Embryonic facial prominence (tissue), 1 donor: ENCODE data around the gene OR7G2.
"Not testable (repeated sequence)": the region's sequence is repeated elsewhere in the genome, so short reads cannot be mapped to it uniquely, and the experiment has no call there.

ENCODE experiments used
- DNase-seq: peaks from one replicate; pipeline ENCODE4 v3.0.0-alpha.2; 2016; ENCODE audit errors: extremely low spot score

Gene OR7G2

GRCh38 chr19:9073806-9074205, 33.5 kb downstream of the OR7G2 start:
- DNase-seq, result no peak

DNA sequence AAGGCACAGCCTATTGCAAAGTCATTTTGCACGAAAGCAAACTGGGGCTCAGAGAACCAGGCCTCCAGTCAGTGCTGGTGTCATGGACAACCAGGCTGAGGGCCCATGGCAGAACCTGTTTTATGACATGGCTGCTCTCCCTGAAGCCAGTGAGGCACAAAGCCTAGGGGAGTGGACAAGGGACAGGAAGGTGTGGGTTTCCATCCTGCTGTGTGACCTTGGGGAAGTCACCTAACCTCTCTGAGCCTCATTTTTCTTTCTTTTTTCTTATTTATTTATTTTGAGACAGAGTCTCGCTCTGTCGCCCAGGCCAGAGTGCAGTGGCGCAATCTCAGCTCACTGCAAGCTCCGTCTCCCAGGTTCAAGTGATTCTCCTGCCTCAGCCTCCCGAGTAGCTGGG, 35.6 kb downstream of the OR7G2 start:
- DNase-seq, result not testable (repeated sequence)

GRCh38 chr19:9070066-9070465, 37.2 kb downstream of the OR7G2 start:
- peak; percentile 12 for DNase-seq

DNA sequence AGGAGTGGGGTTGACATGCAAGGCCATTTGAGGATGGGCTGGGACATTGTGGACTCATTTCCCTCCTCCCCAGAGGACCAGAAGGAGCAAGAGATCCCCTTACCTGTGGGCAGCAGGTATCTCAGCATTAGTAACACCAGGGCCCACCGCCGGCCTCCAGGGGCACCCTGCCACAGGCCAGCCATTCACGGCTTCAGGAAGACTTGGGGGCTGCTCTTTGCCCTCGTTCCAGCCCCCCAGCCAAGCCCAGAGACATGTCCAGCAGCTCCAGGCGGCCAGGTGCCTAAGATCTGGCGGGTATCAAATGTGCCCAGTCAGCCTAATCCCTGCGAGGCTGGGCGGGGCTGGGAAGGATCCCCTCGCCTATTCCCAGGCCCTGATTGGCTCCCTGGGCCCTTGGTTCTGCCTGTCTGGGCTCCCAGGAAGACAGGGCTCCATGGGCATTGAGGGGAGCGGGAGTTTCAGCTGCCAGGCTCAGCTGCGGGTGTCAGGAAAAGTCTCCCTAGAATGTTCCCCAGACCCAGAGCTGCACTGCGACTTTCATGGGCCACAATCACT, 41.7 kb downstream of the OR7G2 start:
- no peak for DNase-seq

- no peak for DNase-seq
These were observed 45.4 kb downstream of the OR7G2 start for GRCh38 chr19:9061879-9062278.

GRCh38 chr19:9060564-9061340, 46.5 kb downstream of the OR7G2 start:
- DNase-seq, result no peak

- no peak for DNase-seq
These were observed 48.2 kb downstream of the OR7G2 start for GRCh38 chr19:9058905-9059667.

DNA sequence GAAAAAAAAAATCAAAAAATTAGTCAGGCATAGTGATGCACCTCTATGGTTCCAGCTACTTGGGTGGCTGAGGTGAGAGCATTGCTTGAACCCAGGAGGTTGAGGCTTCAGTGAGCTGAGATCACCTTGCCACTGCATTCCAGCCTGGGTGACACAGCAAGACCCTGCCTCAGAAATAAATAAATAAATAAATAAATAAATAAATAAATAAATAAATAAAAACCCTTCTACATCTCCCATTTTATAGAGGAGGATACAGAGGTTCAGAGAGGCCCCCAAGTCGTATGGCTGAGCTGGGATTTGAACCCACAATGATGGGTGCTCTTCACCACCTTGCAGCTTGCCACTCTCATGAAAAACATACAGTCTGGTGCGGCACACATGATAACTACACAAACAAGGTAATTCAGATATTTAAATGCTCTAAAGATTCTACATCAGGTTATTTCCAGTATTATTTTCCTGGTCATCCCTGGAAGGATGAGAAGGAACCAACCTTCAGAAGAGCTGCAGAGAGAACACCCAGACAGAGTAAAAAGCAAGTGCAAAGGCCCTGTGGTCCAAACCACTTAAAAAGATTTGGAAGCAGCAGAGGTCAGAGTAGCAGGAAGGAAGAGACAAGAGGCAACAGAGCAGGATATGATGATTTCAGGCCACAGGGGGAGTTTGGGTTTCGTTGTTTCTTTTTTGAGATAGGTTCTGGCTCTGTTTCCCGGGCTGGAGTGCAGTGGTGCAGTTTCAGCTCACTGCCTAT, 49.6 kb downstream of the OR7G2 start:
- DNase-seq, result no peak

GRCh38 chr19:9056131-9056530, 51.1 kb downstream of the OR7G2 start:
- DNase-seq, result not testable (repeated sequence)

- no peak for DNase-seq
These were observed 52.5 kb downstream of the OR7G2 start for GRCh38 chr19:9054765-9055164.

DNA sequence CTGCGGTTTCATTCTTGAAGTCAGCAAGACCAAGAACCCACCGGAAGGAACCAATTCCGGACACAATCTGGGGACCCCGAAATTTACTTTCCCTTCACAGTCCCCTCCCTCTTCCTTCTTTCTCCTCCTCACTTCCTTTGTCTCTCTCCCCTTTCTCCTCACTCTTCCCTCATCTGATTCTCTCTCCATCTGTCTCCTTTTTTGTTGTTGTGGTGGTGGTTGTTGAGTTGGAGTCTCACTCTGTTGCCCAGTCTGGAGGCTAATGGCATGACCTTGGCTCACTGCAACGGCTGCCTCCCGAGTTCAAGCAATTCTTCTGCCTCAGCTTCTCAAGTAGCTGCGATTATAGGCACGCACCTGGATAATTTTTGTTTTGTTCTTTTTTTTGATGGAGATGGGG, 53.1 kb downstream of the OR7G2 start:
- DNase-seq, result no peak

GRCh38 chr19:9053674-9054073, 53.6 kb downstream of the OR7G2 start:
- not testable (repeated sequence) for DNase-seq

DNA sequence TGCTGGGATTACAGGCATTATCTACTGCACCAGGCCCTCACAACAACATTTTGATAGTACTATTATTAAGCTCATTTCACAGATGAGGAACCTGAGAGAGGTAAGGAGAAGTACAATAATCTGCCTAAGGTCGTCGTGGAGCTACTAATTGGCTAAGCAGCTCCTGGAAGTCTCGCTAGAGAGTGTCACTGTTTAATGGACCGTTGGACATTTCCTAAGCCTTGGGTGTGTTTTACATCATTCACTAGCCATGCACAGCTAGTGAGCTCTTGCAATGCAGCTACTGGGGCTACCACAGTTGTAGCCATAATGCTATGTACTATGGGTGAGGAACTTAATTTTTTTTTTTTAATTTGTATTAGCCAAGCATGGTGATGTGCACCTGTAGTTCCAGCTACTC, 54.4 kb downstream of the OR7G2 start:
- DNase-seq, result no peak
